Stimulated activated CD4-positive, alpha-beta T cell treated with anti-CD3 and anti-CD28 coated beads, Interleukin-15, amount 100 ng/mL, for 48 hours (primary cell): ENCODE results near the gene NCEH1.

ENCODE experiments used
- DNase-seq, 2 donors: peaks; one replicate each; pipeline ENCODE4 v3.0.0-alpha.2; 2020; ENCODE audit warnings: low read depth in 2 of 2

Gene NCEH1

DNA sequence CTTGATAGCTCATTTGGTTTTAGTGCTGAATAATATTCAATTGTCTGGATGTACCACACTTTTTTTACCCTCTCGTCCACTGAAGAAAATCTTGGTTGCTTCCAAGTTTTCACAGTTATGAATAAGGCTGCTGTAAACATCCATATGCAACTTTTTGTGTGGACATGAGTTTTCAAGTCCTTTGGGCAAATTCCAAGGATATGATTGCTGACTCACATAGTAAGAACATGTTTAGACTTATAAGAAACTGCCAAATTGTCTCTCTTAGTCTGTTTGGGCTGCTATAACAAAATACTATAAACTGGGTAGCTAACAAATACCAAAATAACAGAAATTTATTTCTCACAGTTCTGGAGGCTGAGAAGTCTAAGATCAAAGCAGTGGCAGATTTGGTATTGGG is 128.2 kb downstream of the NCEH1 start:
- no peak for DNase-seq

- DNase-seq = no peak
Observed at GRCh38 chr3:172581757-172582166, 129.1 kb downstream of the NCEH1 start.

GRCh38 chr3:172580680-172581401 is 130.0 kb downstream of the NCEH1 start:
- no peak for DNase-seq
